Eye (tissue), 1 donor: Measurements from ENCODE around the gene PAK3.
A peak's percentile ranks its signal among the peaks of the same experiment; 100 is the strongest.

ENCODE experiments used
- DNase-seq: peaks from one replicate; pipeline ENCODE4 v3.0.0-alpha.2; 2015

Gene PAK3

DNA sequence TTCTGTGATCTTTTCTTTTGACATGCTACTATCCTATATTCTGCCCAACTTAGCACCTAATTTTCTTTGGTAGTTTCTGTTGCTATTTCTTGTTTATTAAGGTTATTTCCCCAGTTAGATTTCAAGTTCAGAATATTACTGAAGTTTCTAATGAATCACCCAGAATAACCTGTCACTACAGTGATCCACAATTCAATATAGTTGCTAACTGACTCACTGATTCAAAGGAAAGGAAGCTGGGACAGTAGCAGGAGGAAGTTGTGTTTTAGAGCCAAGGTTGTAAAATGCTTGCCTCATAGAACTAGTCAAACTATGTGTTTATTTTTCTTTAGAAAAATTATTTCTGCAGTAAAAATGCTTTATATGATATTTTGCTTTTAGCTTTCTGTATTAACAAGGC, 37.4 kb downstream of the PAK3 start:
- DNase-seq, result no peak

DNA sequence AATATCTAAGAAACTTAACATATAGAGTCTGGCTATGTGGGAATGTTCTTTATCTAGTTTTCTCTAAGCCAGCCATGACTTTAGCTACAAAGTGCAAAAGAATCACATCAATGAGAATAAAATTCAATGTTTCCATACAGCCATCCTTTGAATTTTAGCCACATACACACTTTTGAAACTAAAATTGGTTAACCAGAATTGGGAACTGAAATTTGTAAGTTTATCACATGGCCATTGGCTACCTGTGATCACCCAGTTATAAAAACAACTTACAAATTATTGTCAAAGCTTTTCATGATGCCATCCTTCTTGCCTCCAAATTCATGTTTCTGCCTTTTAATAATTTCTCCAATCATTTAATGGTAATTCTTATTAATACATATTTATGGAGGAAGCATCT, 49.9 kb downstream of the PAK3 start:
- DNase-seq, result no peak

- no peak for DNase-seq
Measured at GRCh38 chrX:111151764-111152163, 55.8 kb downstream of the PAK3 start.

- no peak for DNase-seq
Measured at GRCh38 chrX:111159232-111159631, 63.2 kb downstream of the PAK3 start.

GRCh38 chrX:111164728-111165127, 68.7 kb downstream of the PAK3 start:
- no peak for DNase-seq

GRCh38 chrX:111165902-111166301, 69.9 kb downstream of the PAK3 start:
- no peak for DNase-seq

GRCh38 chrX:111167334-111167733, 71.3 kb downstream of the PAK3 start:
- DNase-seq, result no peak

- peak; percentile 31 for DNase-seq
Measured at GRCh38 chrX:111168314-111168713, 72.3 kb downstream of the PAK3 start.

DNA sequence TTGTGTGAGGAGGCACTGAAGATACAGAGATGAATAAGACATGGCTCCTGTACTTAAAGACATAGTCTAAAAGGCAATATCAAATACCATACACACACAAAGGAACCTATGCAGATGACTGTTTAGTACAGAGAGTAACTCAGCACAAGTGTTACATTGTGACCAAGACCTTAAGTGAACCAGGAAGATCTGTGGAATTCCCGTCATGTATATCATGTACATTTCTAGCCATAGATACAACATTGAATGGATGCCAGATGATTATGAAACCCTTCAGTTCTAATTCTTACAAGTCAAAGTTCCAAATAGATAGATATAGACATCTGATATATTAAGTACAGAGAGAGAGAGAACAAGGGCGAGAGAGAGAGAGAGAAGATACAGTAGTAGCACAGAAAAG, 73.2 kb downstream of the PAK3 start:
- DNase-seq, result no peak

GRCh38 chrX:111170017-111170416, 74.0 kb downstream of the PAK3 start:
- DNase-seq, result no peak

DNA sequence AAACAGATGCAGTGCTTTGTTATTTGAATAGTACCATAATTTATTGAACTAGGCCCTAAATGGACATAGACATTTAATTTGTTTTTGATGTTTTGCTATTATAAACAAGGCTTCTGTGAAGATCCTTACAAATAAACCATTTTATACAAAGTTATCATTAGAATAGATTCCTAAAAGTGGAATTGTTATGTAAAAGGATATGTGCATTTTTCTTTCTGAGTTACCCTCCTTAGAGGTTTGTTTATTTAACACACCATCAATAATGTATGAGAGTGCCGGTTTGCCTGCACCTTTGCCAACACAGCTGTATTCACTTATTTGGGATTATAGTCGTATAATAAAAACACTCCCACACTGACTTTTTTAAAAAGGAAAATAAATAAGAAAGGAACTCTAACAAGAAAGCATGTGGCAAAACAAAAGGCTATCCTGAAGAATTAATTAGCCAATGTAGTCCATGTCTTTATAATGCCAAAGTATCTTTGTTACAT, 84.8 kb downstream of the PAK3 start:
- DNase-seq, result peak; percentile 28

- DNase-seq, result peak; percentile 74
Measured at GRCh38 chrX:111181951-111182350, 86.0 kb downstream of the PAK3 start.

GRCh38 chrX:111182997-111183396, 87.0 kb downstream of the PAK3 start:
- DNase-seq, result no peak

DNA sequence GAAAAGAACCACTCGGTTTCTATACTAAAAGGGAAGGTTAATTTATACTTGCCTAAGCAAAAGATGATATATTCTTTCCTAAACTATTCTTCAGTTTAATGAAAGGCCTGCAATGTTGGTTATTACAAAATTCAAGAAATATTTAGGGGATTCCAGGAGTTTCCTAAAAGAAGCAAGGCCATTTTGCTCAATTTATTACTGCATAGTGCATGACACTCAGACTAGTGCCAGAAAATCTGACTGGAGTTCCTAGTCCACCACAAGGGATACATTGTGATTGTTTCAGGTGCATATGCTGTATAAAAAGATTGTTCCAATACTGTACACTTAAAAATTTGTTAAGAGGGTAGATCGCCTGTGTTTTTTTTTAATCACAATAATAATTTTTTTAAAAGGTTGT, 95.6 kb downstream of the PAK3 start:
- DNase-seq, result no peak

DNA sequence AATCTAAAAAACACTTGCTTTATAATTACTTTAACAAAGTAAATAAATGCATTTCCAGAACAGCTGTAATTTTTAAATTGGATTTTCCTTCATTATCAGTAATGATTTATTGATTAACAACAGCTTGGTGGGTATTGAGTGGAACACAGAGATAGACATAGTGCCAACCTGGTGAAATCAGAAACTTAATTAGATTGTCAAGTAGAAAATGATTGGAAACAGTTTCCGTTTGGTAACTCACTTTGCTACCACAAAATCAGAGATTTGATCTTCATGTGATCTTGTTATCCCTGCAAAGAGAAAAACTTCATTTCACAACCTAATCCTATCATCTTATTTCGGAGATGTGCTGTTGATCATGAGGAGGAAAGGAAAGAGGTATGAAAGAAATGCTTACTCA, 103.5 kb downstream of the PAK3 start:
- DNase-seq, result no peak

DNA sequence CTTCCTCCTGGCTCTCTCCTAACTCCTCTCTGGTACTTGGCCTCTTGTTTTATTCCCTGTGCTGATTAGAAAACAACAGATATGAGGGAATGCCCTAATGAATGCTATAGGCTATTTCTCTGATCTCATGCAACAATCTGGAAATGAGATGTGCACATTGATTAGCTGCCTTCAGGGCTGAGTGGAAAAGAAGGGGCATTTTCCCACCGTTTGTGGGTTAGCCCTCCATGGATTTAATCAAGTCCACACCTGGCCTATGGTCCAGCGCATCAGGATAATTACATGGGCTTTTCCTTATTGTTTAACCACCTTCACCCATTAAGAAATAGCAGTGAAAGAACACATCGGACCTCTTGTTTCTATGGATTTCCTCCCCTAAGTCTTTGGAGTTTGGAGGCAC, 104.3 kb downstream of the PAK3 start:
- DNase-seq, result no peak

- DNase-seq, result no peak
Measured at GRCh38 chrX:111207851-111208250, 111.9 kb downstream of the PAK3 start.

- DNase-seq, result no peak
Measured at GRCh38 chrX:111216293-111216801, 120.4 kb downstream of the PAK3 start.

GRCh38 chrX:111244235-111244750, 148.3 kb downstream of the PAK3 start:
- peak; percentile 45 for DNase-seq

GRCh38 chrX:111254896-111255693, 159.1 kb downstream of the PAK3 start:
- no peak for DNase-seq

GRCh38 chrX:111257733-111258132, 161.7 kb downstream of the PAK3 start:
- DNase-seq, result no peak

DNA sequence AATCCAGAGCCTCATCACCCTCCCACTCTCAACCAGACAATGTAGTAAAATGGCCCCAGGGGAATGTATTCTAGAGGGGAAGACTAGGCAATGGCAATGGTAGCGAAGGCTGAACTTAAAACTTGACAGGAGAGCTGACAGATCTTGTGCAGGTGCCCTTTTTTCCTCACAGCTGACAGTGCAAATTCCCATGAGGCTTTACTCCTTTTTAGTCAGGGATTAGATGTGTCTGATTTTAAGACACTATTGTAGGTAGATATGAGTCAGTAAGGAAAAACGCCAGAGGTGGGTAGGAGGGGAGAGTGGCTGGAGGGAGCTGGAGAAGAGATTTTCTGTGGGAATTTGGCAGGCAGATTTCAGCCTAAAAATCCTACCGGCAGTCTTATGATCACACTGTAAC, 163.6 kb downstream of the PAK3 start:
- DNase-seq, result no peak

- DNase-seq, result no peak
Measured at GRCh38 chrX:111260451-111260850, 164.5 kb downstream of the PAK3 start.

- DNase-seq, result no peak
Measured at GRCh38 chrX:111262086-111262485, 166.1 kb downstream of the PAK3 start.

GRCh38 chrX:111264385-111264784, 168.4 kb downstream of the PAK3 start:
- no peak for DNase-seq
